LNCaP clone FGC (cell line): ENCODE data around the gene MLYCD.

ENCODE experiments used
- DNase-seq: peaks from one replicate; pipeline ENCODE4 v3.0.0-alpha.2; 2011; ENCODE audit warnings: low read depth
- H3K4me3 ChIP-seq: 2 replicates; pipeline ENCODE4 v1.5.1; 2011; ENCODE audit warnings: mild to moderate bottlenecking, low read depth, low read length, control low read depth
- TF ChIP-seq, protein P1 (sequence below): IDR thresholded peaks from 2 replicates; pipeline ENCODE4 v1.5.1; 2012; ENCODE audit warnings: mild to moderate bottlenecking; ENCODE audit not compliant: control insufficient read depth, insufficient read depth; ENCODE audit errors: extremely low read depth

Gene MLYCD

DNA sequence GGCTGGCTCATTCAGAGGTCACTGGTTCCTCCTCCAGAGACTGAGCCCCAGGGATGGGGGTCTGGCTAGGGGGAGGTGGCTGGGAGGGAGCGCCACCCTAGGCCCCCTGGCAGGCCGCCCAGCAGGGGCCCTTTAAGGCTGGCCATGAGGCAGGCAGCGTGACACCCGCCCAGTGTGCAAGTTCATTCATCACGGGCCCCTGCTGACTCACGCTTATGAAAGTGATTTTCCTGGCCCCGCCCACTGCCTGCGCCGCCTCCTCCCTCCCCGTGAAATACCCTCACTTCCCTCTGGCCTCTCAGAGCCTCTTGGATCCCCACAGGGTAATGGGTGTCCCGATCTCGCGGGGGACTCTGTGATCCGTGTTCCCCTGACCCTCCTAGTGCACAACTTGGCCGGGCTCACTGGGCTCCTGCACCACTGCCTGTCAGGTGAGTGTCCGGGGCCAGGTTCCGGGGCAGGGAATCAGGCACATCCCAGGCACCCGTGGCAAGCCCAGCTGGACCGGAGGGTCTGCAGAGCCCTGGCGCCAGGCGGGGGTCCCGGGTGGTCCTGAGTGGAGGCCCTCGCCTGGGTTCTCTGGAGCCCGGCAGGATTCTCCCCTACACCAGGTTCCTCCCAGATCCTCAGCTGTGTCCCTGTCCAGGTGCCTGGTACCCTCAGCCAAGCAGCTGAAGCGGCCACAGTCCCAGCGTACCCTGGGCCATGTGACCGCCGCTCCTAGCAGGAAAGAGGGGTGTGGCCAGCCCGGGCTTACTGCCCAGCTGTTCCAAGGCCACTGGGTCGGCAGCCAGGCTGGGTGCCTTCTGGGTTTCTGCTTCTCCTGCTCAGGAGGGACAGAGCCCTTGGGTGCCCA is 54.3 kb downstream of the MLYCD start, which contains the start of gene OSGIN1:
Gene OSGIN1, plus strand, starts transcription at position 301 of the 856 bp plus-strand sequence. CDS start 4,432 bp downstream, outside the sequence.
- H3K4me3 ChIP-seq, result peak within 1 kb of the TSS; percentile 58
- TF ChIP-seq, protein P1, sequence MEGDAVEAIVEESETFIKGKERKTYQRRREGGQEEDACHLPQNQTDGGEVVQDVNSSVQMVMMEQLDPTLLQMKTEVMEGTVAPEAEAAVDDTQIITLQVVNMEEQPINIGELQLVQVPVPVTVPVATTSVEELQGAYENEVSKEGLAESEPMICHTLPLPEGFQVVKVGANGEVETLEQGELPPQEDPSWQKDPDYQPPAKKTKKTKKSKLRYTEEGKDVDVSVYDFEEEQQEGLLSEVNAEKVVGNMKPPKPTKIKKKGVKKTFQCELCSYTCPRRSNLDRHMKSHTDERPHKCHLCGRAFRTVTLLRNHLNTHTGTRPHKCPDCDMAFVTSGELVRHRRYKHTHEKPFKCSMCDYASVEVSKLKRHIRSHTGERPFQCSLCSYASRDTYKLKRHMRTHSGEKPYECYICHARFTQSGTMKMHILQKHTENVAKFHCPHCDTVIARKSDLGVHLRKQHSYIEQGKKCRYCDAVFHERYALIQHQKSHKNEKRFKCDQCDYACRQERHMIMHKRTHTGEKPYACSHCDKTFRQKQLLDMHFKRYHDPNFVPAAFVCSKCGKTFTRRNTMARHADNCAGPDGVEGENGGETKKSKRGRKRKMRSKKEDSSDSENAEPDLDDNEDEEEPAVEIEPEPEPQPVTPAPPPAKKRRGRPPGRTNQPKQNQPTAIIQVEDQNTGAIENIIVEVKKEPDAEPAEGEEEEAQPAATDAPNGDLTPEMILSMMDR, result no peak
- peak; percentile 74 for DNase-seq

DNA sequence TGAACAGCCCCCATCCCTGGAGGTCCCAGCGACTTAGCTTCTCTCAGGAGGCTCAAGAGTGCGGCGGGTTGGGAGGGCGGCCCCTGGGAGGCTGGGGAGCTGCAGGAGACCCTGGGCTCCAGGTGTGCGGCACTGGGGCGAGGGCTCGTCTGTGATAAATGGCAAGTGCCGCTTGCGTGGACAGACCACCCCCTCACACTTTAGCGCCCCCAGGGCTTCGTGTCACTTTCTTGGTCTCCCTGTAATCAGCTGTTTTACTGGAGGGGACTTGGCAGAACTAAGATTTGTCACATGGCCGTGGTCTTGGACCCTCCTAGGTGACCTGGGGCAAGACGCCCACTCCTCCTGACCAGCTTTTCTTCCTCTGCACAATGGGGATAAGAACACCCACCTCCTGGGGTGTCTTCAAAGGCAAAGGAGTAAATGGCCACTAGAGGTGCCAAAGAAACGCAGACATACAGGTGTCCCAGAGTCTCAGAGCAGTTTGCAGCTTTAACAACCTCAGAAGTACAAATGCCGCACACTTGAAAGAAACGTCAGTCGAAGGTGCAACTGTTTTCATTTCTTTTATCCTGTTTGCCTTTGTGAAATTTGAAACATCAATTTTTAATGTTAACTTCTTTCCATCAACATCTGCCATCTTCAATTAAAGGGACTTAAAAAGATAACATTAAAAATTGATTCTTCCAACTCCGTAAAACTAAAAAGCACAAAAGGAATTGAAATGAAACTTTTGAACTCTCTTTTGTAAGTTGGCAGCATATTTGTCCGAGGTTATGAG is 55.1 kb downstream of the MLYCD start:
- peak overlapping the region; percentile 58 for H3K4me3 ChIP-seq
- peak; percentile 38 for DNase-seq

DNA sequence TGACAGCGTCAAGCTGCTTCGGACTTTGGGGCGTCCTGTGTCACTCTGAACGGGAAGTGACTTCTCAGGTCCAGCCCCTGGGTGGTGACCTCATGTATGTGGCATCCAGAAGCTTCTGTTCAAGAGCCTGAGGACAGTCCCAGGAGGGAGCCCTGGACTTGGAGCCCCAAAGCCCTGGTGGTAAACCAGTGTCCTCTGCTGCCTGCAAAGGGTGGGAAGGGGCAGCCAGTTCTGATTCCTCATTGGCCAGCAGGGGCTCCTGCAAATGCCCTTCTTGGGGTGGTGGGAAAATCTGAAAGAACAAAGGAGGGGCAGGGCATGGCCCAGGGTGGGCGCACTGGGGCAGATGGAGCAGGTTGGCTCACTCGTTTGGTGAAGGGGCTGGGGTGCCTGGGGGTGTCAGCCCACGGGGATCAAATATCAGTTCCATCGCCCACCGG is 55.7 kb downstream of the MLYCD start:
- DNase-seq, result no peak
- TF ChIP-seq, protein P1, result no peak
- H3K4me3 ChIP-seq, result no peak overlapping the region

More for the DNA sequence above, 55.1 kb downstream of the MLYCD start:
- TF ChIP-seq, protein P1, result peak; percentile 63

DNA sequence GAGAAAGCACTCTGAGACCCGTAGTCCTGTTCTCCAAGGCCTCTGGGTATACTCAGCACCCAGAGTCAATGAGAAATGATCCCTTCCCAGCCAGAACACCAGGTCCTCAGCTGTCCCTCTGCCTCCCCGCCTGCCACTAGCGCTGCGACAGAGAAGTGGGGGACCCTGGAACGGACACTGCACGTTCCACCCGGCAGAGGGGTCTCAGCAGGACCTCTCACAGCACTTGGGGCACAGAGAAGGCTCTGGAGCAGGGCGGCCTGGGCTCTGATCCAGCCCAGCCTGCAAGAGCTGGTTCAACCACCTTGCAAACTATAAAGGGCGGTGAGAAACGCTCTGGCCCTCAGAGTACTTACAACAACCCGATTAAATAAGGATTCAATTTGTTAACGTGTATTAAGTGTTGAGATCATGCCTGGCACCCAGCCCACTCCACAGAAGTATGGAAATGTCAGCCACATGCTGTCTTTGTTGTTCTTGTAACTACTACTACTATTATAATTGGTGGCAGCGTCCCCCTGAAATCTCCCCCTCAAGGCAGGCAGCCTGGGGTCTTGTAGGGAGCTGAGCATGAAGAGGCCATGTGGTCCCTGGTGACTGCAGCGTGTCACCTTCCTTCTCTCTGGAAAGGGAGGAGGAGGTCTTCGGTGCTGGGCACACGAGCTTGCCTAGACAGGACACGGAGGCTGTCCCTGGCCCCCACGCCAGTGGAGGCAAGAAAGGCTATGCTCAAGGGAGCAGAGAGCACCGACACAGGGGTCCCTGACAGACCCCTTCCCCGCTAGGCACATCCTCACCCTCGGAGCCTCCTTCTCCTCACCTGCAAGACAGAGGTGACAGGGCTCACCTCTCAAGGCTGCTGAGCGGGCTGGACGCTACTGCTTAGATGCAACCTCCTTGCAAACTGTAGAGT is 56.6 kb downstream of the MLYCD start:
- DNase-seq, result no peak
- no peak overlapping the region for H3K4me3 ChIP-seq
- TF ChIP-seq, protein P1, result no peak

DNA sequence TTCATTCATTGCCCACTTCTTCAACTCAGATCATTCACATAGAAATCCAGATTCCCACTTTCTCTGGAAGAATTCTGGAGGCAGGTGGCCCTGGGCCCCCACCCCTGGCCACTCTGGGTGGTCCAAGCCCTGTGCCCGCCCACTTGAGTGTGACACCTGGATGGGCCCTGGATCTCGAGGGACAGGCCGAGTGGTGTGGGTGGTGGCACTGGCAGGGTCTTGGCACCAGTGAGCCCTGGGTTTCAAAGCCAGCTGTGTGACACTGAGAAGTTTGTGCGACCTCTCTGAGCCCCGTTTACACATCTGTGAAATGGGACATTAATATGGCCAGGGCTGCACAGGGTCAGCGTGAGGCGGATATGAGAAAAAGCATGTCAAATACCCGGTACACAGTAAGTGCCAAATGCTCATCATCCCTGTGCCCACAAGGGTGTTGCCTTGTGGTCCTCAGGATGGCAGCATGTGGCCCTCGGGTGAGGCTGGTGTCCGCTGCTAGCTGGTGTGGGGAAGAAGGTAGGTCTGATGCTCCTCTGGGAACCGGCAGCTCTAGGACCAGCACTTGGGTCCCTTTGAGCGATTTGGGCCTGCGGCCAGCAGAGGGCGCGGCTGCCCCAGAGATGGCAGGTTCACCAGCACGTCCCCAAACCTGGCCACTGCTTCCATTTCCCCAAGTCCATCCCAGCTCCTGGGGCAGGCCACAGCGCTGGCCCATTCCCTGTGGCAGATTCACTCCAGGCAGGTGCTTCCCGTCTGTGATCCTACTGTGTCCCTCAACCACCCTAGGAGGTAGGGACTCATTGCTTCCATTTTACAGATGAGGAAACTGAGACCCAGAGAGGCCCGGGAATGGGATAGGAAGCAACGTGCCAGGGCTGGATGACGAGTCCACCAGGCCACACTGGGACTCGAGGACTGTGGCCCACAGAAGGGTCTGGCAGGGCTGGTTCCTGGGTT is 57.7 kb downstream of the MLYCD start:
- no peak overlapping the region for H3K4me3 ChIP-seq
- DNase-seq, result peak; percentile 51
- TF ChIP-seq, protein P1, result peak; percentile 87
